Glomerular visceral epithelial cell (primary cell): ENCODE data around the gene PPIG.
"Not testable (repeated sequence)": the region's sequence is repeated elsewhere in the genome, so short reads cannot be mapped to it uniquely, and the experiment has no call there.

Source experiments
- DNase-seq: peaks from one replicate; pipeline ENCODE4 v3.0.0-alpha.2; 2016; ENCODE audit errors: extremely low spot score

PPIG gene

GRCh38 chr2:169584005-169584877, at the start of gene PPIG:
PPIG (plus strand) TSS chr2:169584351; CDS start chr2:169604042, 19,691 bp downstream.
- peak; percentile 89 for DNase-seq

GRCh38 chr2:169539460-169539859, 44.7 kb upstream of the PPIG start:
- DNase-seq = not testable (repeated sequence)

GRCh38 chr2:169540146-169540545, 44.0 kb upstream of the PPIG start:
- no peak for DNase-seq

- DNase-seq = no peak
Measured at GRCh38 chr2:169542433-169542832, 41.7 kb upstream of the PPIG start.

GRCh38 chr2:169546756-169547155, 37.4 kb upstream of the PPIG start:
- DNase-seq = no peak

- no peak for DNase-seq
Measured at GRCh38 chr2:169561364-169561763, 22.8 kb upstream of the PPIG start.

GRCh38 chr2:169562084-169562483, 22.1 kb upstream of the PPIG start:
- DNase-seq = not testable (repeated sequence)

GRCh38 chr2:169562519-169562918, 21.6 kb upstream of the PPIG start:
- no peak for DNase-seq

GRCh38 chr2:169565686-169566085, 18.5 kb upstream of the PPIG start:
- DNase-seq = no peak

GRCh38 chr2:169569948-169570347, 14.2 kb upstream of the PPIG start:
- no peak for DNase-seq

GRCh38 chr2:169570752-169571151, 13.4 kb upstream of the PPIG start:
- DNase-seq = not testable (repeated sequence)

GRCh38 chr2:169571571-169571970, 12.6 kb upstream of the PPIG start:
- no peak for DNase-seq

- no peak for DNase-seq
Measured at GRCh38 chr2:169572189-169572588, 12.0 kb upstream of the PPIG start.

GRCh38 chr2:169572821-169573159, 11.4 kb upstream of the PPIG start:
- no peak for DNase-seq

GRCh38 chr2:169573160-169573973, 10.8 kb upstream of the PPIG start, which contains the start of gene FASTKD1:
FASTKD1 (minus strand) TSS chr2:169573865; CDS start chr2:169572029, 1,836 bp downstream.
- DNase-seq = peak; percentile 87

- no peak for DNase-seq
Measured at GRCh38 chr2:169573974-169574299, 10.2 kb upstream of the PPIG start.

GRCh38 chr2:169574539-169574938, 9.6 kb upstream of the PPIG start:
- DNase-seq = not testable (repeated sequence)

- not testable (repeated sequence) for DNase-seq
Measured at GRCh38 chr2:169575264-169575663, 8.9 kb upstream of the PPIG start.

- no peak for DNase-seq
Measured at GRCh38 chr2:169579044-169579443, 5.1 kb upstream of the PPIG start.

- not testable (repeated sequence) for DNase-seq
Measured at GRCh38 chr2:169582552-169583266, 1.4 kb upstream of the PPIG start.

- no peak for DNase-seq
Measured at GRCh38 chr2:169583518-169583917, 633 bp upstream of the PPIG start.

GRCh38 chr2:169585673-169586072, 1.5 kb downstream of the PPIG start:
- DNase-seq = no peak
